GM12878 (cell line): Measurements from ENCODE around the gene TULP1. TPM values are rescaled to one million over a fixed set of nuclear protein-coding genes. Genes with fewer than 3 reads are reported as not detected.

Experiments used
- ATAC-seq: fragments of 200-7000 bp; cut with Tn5 transposase; 3 replicates; pipeline ENCODE4 v1.9.1; 2020; ENCODE audit warnings: mild to moderate bottlenecking, moderate library complexity
- BruUV-seq: library from RNA; stranded (reverse); fragments of 400-500 nt; replicated peaks from 2 replicates; lab custom pipeline; 2021; lab: Mats Ljungman, UMichigan
- CTCF ChIA-PET: fragments of 300-600 bp; sonication (Branson Sonifier 250); formaldehyde crosslinking; extraction: SDS; loops from one replicate; lab custom pipeline; 2021; ENCODE audit warnings: inconsistent platforms; lab: Yijun Ruan, JAX
- POLR2A ChIA-PET: fragments of 350-600 bp; formaldehyde crosslinking; extraction: SDS; loops from one replicate; lab custom pipeline; 2021; ENCODE audit warnings: inconsistent platforms; lab: Charles Lee
- RAD21 ChIA-PET: fragments of 300-600 bp; sonication (Branson Sonifier 250); formaldehyde crosslinking; loops from one replicate; lab custom pipeline; 2023; ENCODE audit warnings: antibody characterized with exemption; ENCODE audit not compliant: unreplicated experiment; lab: Charles Lee
- SMC1A ChIA-PET: fragments of 300-600 bp; sonication (Branson Sonifier 250); formaldehyde crosslinking; loops from one replicate; lab custom pipeline; 2023; ENCODE audit not compliant: unreplicated experiment, uncharacterized antibody; lab: Charles Lee
- DNase-seq: peaks from one replicate; pipeline ENCODE4 v3.0.0-alpha.2; 2011; ENCODE audit warnings: low read depth, low spot score
- FAIRE-seq: peaks from 3 replicates; lab custom pipeline; 2011; peaks lifted over from hg19 to GRCh38; lab: Jason Lieb, UNC
- H2AFZ ChIP-seq: 2 replicates; pipeline ENCODE4 v1.6.0; 2011; ENCODE audit warnings: low read depth, low read length, control low read depth; ENCODE audit not compliant: control insufficient read depth
- H3K27ac ChIP-seq: 2 replicates; pipeline ENCODE4 v1.5.1; 2011; ENCODE audit warnings: control low read depth; ENCODE audit not compliant: control insufficient read depth, insufficient read depth
- H3K27me3 ChIP-seq, 2 experiments: replicated peaks in 1 of 2; 2 replicates each; pipeline versions ENCODE4 v1.6.0 to v1.6.1; 2011; ENCODE audit warnings: low read length in 1 of 2; ENCODE audit not compliant: control insufficient read depth in 2 of 2, insufficient read depth in 2 of 2
- H3K36me3 ChIP-seq, 2 experiments: 2 replicates each; pipeline ENCODE4 v1.5.1; 2011; ENCODE audit warnings: low read length in 1 of 2; ENCODE audit not compliant: control insufficient read depth in 2 of 2, insufficient read depth in 2 of 2
- H3K4me1 ChIP-seq: 2 replicates; pipeline ENCODE4 v1.6.1; 2011; ENCODE audit warnings: mild to moderate bottlenecking, low read length, moderate library complexity, mixed read lengths; ENCODE audit not compliant: control insufficient read depth, insufficient read depth
- H3K4me2 ChIP-seq: 2 replicates; pipeline ENCODE4 v1.6.0; 2011; ENCODE audit warnings: control low read depth; ENCODE audit not compliant: control insufficient read depth, insufficient read depth
- H3K4me3 ChIP-seq: fragments of 200-600 bp; sonication (generic); 2 replicates; pipeline ENCODE4 v1.5.1; 2016
- H3K79me2 ChIP-seq: 2 replicates; pipeline ENCODE4 v1.6.0; 2011; ENCODE audit warnings: low read length; ENCODE audit not compliant: control insufficient read depth, insufficient read depth
- H3K9ac ChIP-seq: 2 replicates; pipeline ENCODE4 v1.8.0; 2011; ENCODE audit warnings: low read length, control low read depth, mixed read lengths; ENCODE audit not compliant: control insufficient read depth, insufficient read depth
- H3K9me3 ChIP-seq: replicated peaks from 3 replicates; pipeline ENCODE4 v1.5.1; 2011; ENCODE audit warnings: mild to moderate bottlenecking, low read length; ENCODE audit not compliant: control insufficient read depth, insufficient read depth
- H4K20me1 ChIP-seq: 2 replicates; pipeline ENCODE4 v1.6.0; 2011; ENCODE audit not compliant: control insufficient read depth, insufficient read depth
- BHLHE40 ChIP-seq, 2 experiments: fragments of 450-650 bp in 1 of 2; IDR thresholded peaks; 2 replicates each; pipeline ENCODE4 v1.6.1; 2011 to 2017; ENCODE audit warnings: low read depth in 2 of 2, borderline replicate concordance in 1 of 2, improper control_type of control experiment in 1 of 2, low read length in 1 of 2, mild to moderate bottlenecking in 1 of 2
- CTCF ChIP-seq, 3 experiments: IDR thresholded peaks in 2 of 3; conservative IDR thresholded peaks in 1 of 3; 2 replicates each; pipeline ENCODE4 v1.5.1; 2011; ENCODE audit warnings: low read depth in 3 of 3, low read length in 3 of 3, mild to moderate bottlenecking in 3 of 3, control low read depth in 2 of 3, moderate library complexity in 2 of 3, inconsistent platforms in 1 of 3, mixed read lengths in 1 of 3; ENCODE audit not compliant: control insufficient read depth in 2 of 3, insufficient read depth in 1 of 3; ENCODE audit errors: extremely low read depth in 1 of 3
- E2F8 ChIP-seq: fragments of 450-650 bp; IDR thresholded peaks from 2 replicates; pipeline ENCODE4 v1.6.1; 2018; ENCODE audit warnings: mild to moderate bottlenecking, low read depth, moderate library complexity; ENCODE audit not compliant: partially characterized antibody
- ETV6 ChIP-seq, 2 experiments: fragments of 450-650 bp in 1 of 2; IDR thresholded peaks in 1 of 2; conservative IDR thresholded peaks in 1 of 2; 2 replicates each; pipeline ENCODE4 v1.6.1; 2014; ENCODE audit warnings: antibody characterized with exemption in 1 of 2, borderline replicate concordance in 1 of 2, low read depth in 1 of 2, mild to moderate bottlenecking in 1 of 2, moderate library complexity in 1 of 2
- FOXM1 ChIP-seq: IDR thresholded peaks from 2 replicates; pipeline ENCODE4 v1.6.1; 2012; ENCODE audit warnings: low read depth, mild to moderate bottlenecking, inconsistent platforms, low read length, moderate library complexity
- HCFC1 ChIP-seq: fragments of 150-350 bp; IDR thresholded peaks from 2 replicates; pipeline ENCODE4 v1.6.1; 2014; ENCODE audit warnings: low read length
- IKZF1 ChIP-seq: fragments of 450-650 bp; conservative IDR thresholded peaks from 2 replicates; pipeline ENCODE4 v1.6.1; 2017; ENCODE audit warnings: antibody characterized with exemption, mild to moderate bottlenecking
- MAX ChIP-seq: IDR thresholded peaks from 2 replicates; pipeline ENCODE4 v1.6.1; 2012; ENCODE audit warnings: low read depth, low read length, improper control_type of control experiment
- MTA2 ChIP-seq: fragments of 450-650 bp; IDR thresholded peaks from 2 replicates; pipeline ENCODE4 v1.6.1; 2016; ENCODE audit warnings: low read depth, mild to moderate bottlenecking, moderate library complexity
- PAX8 ChIP-seq: fragments of 450-650 bp; IDR thresholded peaks from 2 replicates; pipeline ENCODE4 v1.6.1; 2017; ENCODE audit warnings: mild to moderate bottlenecking, moderate library complexity
- RCOR1 ChIP-seq: conservative IDR thresholded peaks from 2 replicates; pipeline ENCODE4 v1.6.1; 2012; ENCODE audit warnings: low read depth, low read length, improper control_type of control experiment
- RELA ChIP-seq: fragments of 450-650 bp; IDR thresholded peaks from 2 replicates; pipeline ENCODE4 v1.8.0; 2014; ENCODE audit warnings: borderline replicate concordance; ENCODE audit not compliant: partially characterized antibody
- SMARCA5 ChIP-seq: fragments of 450-650 bp; IDR thresholded peaks from 2 replicates; pipeline ENCODE4 v1.6.1; 2017; ENCODE audit warnings: mild to moderate bottlenecking
- SMC3 ChIP-seq: IDR thresholded peaks from 2 replicates; pipeline ENCODE4 v1.6.1; 2011; ENCODE audit warnings: low read length, improper control_type of control experiment, borderline replicate concordance
- SP1 ChIP-seq: IDR thresholded peaks from one replicate; pipeline ENCODE4 v1.6.1; 2011; ENCODE audit warnings: low read depth, low read length
- TCF12 ChIP-seq: IDR thresholded peaks from 2 replicates; pipeline ENCODE4 v1.6.1; 2011; ENCODE audit warnings: low read depth, mild to moderate bottlenecking, low read length
- YY1 ChIP-seq: IDR thresholded peaks from 2 replicates; pipeline ENCODE4 v1.6.1; 2011; ENCODE audit warnings: low read depth, mild to moderate bottlenecking, low read length
- WGBS: methylation state at CpG from one replicate; pipeline ENCODE4 v1.1.6; 2016; ENCODE audit warnings: low lambda C conversion rate; ENCODE audit not compliant: insufficient replicate concordance, insufficient coverage; ENCODE audit errors: missing lambda C conversion rate; 5-methylcytosine and 5-hydroxymethylcytosine counted together
- in situ Hi-C: fragments of 300-500 bp; cut with MboI; formaldehyde crosslinking; loops from 9 replicates; pipeline ENCODE4 v1.14.3; 2018; ENCODE audit warnings: mixed read lengths
- intact Hi-C: fragments of 100-400 bp; cut with micrococcal nuclease; formaldehyde crosslinking; loops from one replicate; pipeline ENCODE4 v1.14.2; 2022; ENCODE audit not compliant: unreplicated experiment
- polyA plus RNA-seq, 11 experiments: library from polyadenylated mRNA; depleted of rRNA in 4 of 11; unstranded in 6 of 11; stranded (reverse) in 5 of 11; fragments of >200 nt; fragmentation: Nextera tagmentation in 4 of 11; fragmentation: Illumina TruSeq in 1 of 11; extraction: Ambion mirVana in 4 of 11; extraction: Trizol in 1 of 11; gene quantifications; 1 replicate in 1 of 11; 2 replicates in 10 of 11; pipeline versions ENCODE4 v1.2.1 to v1.2.3, GENCODE V29; 2011 to 2016; ENCODE audit warnings: inconsistent platforms in 2 of 11, missing spikeins in 2 of 11, low read depth in 1 of 11
- total RNA-seq, 4 experiments: library from RNA; depleted of rRNA in 3 of 4; stranded (reverse); fragments of >200 nt in 3 of 4; fragmentation: Illumina TruSeq in 1 of 4; extraction: Trizol in 1 of 4; gene quantifications; 2 replicates each; pipeline versions ENCODE4 v1.2.1 to v1.2.3, GENCODE V29; 2013 to 2021

The TULP1 gene
- total and polyA plus RNA-seq, 10 of the 15 experiments (the other 5 are each of a cell fraction or from before 2014, with no cell fraction given), result not detected

GRCh38 chr6:35522660-35523658 lies 10.3 kb upstream of the TULP1 start:
- H2AFZ ChIP-seq, result peak overlapping the region; percentile 92
- in situ Hi-C loops, result loop anchor here (5.0 kb wide), 1 partner anchor 214 kb away; the partner anchor contains the start of gene ARMC12
- TF ChIP-seq HCFC1 (no peak), RELA (peak; percentile 23), MTA2 (no peak), RCOR1 (no peak), IKZF1 (peak; percentile 76), BHLHE40 (IDR thresholded peaks at IDR 0.05; ENCODE audit: borderline replicate concordance in 1 of 2, low read depth in 2 of 2, low read length in 1 of 2) (0 out of 4 replicates have a peak, but pooled peaks of 1 of the 2 experiments have one; percentile 35), SP1 (peak; percentile 10), ETV6 (conservative IDR thresholded peaks at IDR 0.05 in 1 of 2, IDR thresholded peaks at IDR 0.05 in 1 of 2; ENCODE audit: borderline replicate concordance in 1 of 2, low read depth in 1 of 2) (no peak), SMARCA5 (0 out of 2 replicates have a peak, but pooled peaks have one; percentile 42), FOXM1 (no peak), SMC3 (peak; percentile 87), YY1 (peak; percentile 55), CTCF (IDR thresholded peaks at IDR 0.05 in 2 of 3, conservative IDR thresholded peaks at IDR 0.05 in 1 of 3; ENCODE audit: control insufficient read depth in 2 of 3, extremely low read depth in 1 of 3, insufficient read depth in 1 of 3, low read depth in 3 of 3, low read length in 3 of 3) (peak; percentile 93 to 99 (median 97)), PAX8 (no peak), E2F8 (no peak), MAX (no peak), TCF12 (no peak)

More at GRCh38 chr6:35522660-35523658, 10.3 kb upstream of the TULP1 start:
- peak; percentile 94 for ATAC-seq
- no peaks in the 10 kb centered on the region for H3K79me2 ChIP-seq
- no peaks in the 10 kb centered on the region for H3K36me3 ChIP-seq
- SMC1A ChIA-PET, result interaction anchor here (0.6 to 3.7 kb wide), 9 partner anchors 10 to 1605 kb away, joined by 3 to 25 read pairs (median 4); partner anchors contain the start of gene ARMC12
- no peaks in the 10 kb centered on the region for H3K4me1 ChIP-seq
- peak overlapping the region; percentile 74 for H3K4me2 ChIP-seq
- CTCF ChIA-PET, result interaction anchor here (0.6 to 10.7 kb wide), 29 partner anchors 8 to 574 kb away, joined by 3 to 168 read pairs (median 4); partner anchors contain the start of genes ARMC12, DEF6 and PPARD
- no peak overlapping the region for H3K27ac ChIP-seq
- H4K20me1 ChIP-seq, result no peaks in the 10 kb centered on the region
- peaks cover 0 to 1% of the 10 kb centered on the region in 2 experiments; a peak in 2 of 4 replicates for H3K27me3 ChIP-seq
- peak; percentile 28 for DNase-seq
- peak; percentile 81 for FAIRE-seq
- POLR2A ChIA-PET, result interaction anchor here (1.0 to 1.5 kb wide), 2 partner anchors 52 to 211 kb away, joined by 3 read pairs; no protein-coding TSS in a partner anchor
- H3K4me3 ChIP-seq, result peak overlapping the region; percentile 43; the same call in 1 of the 2 replicates
- no peak overlapping the region; the same call in 1 of the 2 replicates for H3K9ac ChIP-seq
- H3K9me3 ChIP-seq, result no peaks in the 10 kb centered on the region
- RAD21 ChIA-PET, result interaction anchor here (0.6 to 4.3 kb wide), 13 partner anchors 27 to 790 kb away, joined by 3 to 49 read pairs (median 5); partner anchors contain the start of gene ARMC12
- intact Hi-C loops, result loop anchor here (1.0 to 10.0 kb wide), 3 partner anchors 59 to 432 kb away; partner anchors contain the start of gene ARMC12
- BruUV-seq, result no TSS peak
- WGBS, result 17% methylated on average over 28 of the region's 32 CpGs
